Neuronal stem cell (in vitro differentiated cells): ENCODE measurements around the gene LYPD5.
"Not testable (repeated sequence)": the region's sequence is repeated elsewhere in the genome, so short reads cannot be mapped to it uniquely, and the experiment has no call there.

Source experiments
- DNase-seq: peaks from one replicate; pipeline ENCODE4 v3.0.0-alpha.2; 2013; ENCODE audit warnings: low spot score
- H2AFZ ChIP-seq: one replicate; pipeline ENCODE4 v1.6.1; 2013; ENCODE audit warnings: mild to moderate bottlenecking, low read length, inconsistent platforms
- H2AK5ac ChIP-seq: 2 replicates; pipeline ENCODE4 v1.6.1; 2013; ENCODE audit warnings: low read depth, mild to moderate bottlenecking, inconsistent platforms, low read length, moderate library complexity, mixed read lengths
- H2BK120ac ChIP-seq: 2 replicates; pipeline ENCODE4 v1.6.1; 2013; ENCODE audit warnings: low read depth, mild to moderate bottlenecking, inconsistent platforms, low read length, moderate library complexity, mixed read lengths
- H2BK12ac ChIP-seq: one replicate; pipeline ENCODE4 v1.6.1; 2013; ENCODE audit warnings: low read length, inconsistent platforms
- H2BK15ac ChIP-seq: 2 replicates; pipeline ENCODE4 v1.6.1; 2013; ENCODE audit warnings: mild to moderate bottlenecking, low read length, inconsistent platforms, mixed read lengths
- H2BK5ac ChIP-seq: one replicate; pipeline ENCODE4 v1.6.1; 2013; ENCODE audit warnings: inconsistent platforms, mild to moderate bottlenecking, low read length, moderate library complexity
- H3K14ac ChIP-seq: one replicate; pipeline ENCODE4 v1.6.1; 2013; ENCODE audit warnings: low read length, inconsistent platforms
- H3K18ac ChIP-seq: 2 replicates; pipeline ENCODE4 v1.6.1; 2013; ENCODE audit warnings: low read length, inconsistent platforms
- H3K23ac ChIP-seq: 2 replicates; pipeline ENCODE4 v1.6.1; 2013; ENCODE audit warnings: low read depth, mild to moderate bottlenecking, mixed read lengths, low read length, inconsistent platforms; ENCODE audit not compliant: poor library complexity
- H3K27ac ChIP-seq: replicated peaks from 3 replicates; pipeline ENCODE4 v1.5.1; 2013; ENCODE audit warnings: low read length, inconsistent platforms
- H3K27me3 ChIP-seq, 3 experiments: 2 replicates each; pipeline ENCODE4 v1.6.1; 2013; ENCODE audit warnings: low read length in 3 of 3, mild to moderate bottlenecking in 2 of 3, inconsistent platforms in 1 of 3, low read depth in 1 of 3, mixed read lengths in 1 of 3, moderate library complexity in 1 of 3; ENCODE audit not compliant: control insufficient read depth in 3 of 3, insufficient read depth in 3 of 3
- H3K36me3 ChIP-seq, 2 donors: replicated peaks in 1 of 2; 2 replicates each; pipeline ENCODE4 v1.6.1; 2013; ENCODE audit warnings: low read length in 2 of 2; ENCODE audit not compliant: control insufficient read depth in 2 of 2, insufficient read depth in 2 of 2
- H3K4ac ChIP-seq: 2 replicates; pipeline ENCODE4 v1.6.1; 2013; ENCODE audit warnings: inconsistent platforms, mild to moderate bottlenecking, low read length, moderate library complexity
- H3K4me1 ChIP-seq, 2 donors: 1 replicate in 1 of 2; 2 replicates in 1 of 2; pipeline ENCODE4 v1.6.1; 2013; ENCODE audit warnings: low read length in 2 of 2, low read depth in 1 of 2; ENCODE audit not compliant: control insufficient read depth in 2 of 2, insufficient read depth in 1 of 2
- H3K4me2 ChIP-seq: one replicate; pipeline ENCODE4 v1.6.1; 2013; ENCODE audit warnings: mild to moderate bottlenecking, low read length, inconsistent platforms; ENCODE audit not compliant: insufficient read depth, poor library complexity, severe bottlenecking
- H3K4me3 ChIP-seq, 2 donors: 2 replicates each; pipeline ENCODE4 v1.5.1; 2013; ENCODE audit warnings: low read length in 2 of 2, mild to moderate bottlenecking in 2 of 2, inconsistent platforms in 1 of 2, moderate library complexity in 1 of 2
- H3K79me1 ChIP-seq: one replicate; pipeline ENCODE4 v1.6.1; 2013; ENCODE audit warnings: low read depth, mild to moderate bottlenecking, inconsistent platforms, low read length, moderate library complexity
- H3K9ac ChIP-seq: one replicate; pipeline ENCODE4 v1.6.1; 2013; ENCODE audit warnings: mild to moderate bottlenecking, low read depth, low read length, inconsistent platforms; ENCODE audit not compliant: poor library complexity
- H3K9me3 ChIP-seq, 2 donors: replicated peaks in 1 of 2; 2 replicates each; pipeline versions ENCODE3 to v1.6.1; 2013; ENCODE audit warnings: low read length in 2 of 2, mild to moderate bottlenecking in 2 of 2, inconsistent platforms in 1 of 2, low read depth in 1 of 2, mixed read lengths in 1 of 2, moderate library complexity in 1 of 2; ENCODE audit not compliant: control insufficient read depth in 2 of 2, insufficient read depth in 1 of 2
- H4K8ac ChIP-seq: one replicate; pipeline ENCODE4 v1.6.1; 2013; ENCODE audit warnings: low read depth, mild to moderate bottlenecking, inconsistent platforms, low read length, moderate library complexity
- H4K91ac ChIP-seq: one replicate; pipeline ENCODE4 v1.6.1; 2013; ENCODE audit warnings: low read length, low read depth, mild to moderate bottlenecking, inconsistent platforms; ENCODE audit not compliant: poor library complexity
- WGBS, 2 donors: extraction: QIAGEN DNeasy Blood & Tissue Kit; methylation state at CpG; one replicate each; pipeline ENCODE4 v1.1.7; 2013; ENCODE audit warnings: missing lambda C conversion rate in 2 of 2, mixed read lengths in 1 of 2; ENCODE audit not compliant: insufficient read length in 2 of 2, insufficient replicate concordance in 1 of 2; ENCODE audit errors: extremely low coverage in 2 of 2; 5-methylcytosine and 5-hydroxymethylcytosine counted together

Gene LYPD5

DNA sequence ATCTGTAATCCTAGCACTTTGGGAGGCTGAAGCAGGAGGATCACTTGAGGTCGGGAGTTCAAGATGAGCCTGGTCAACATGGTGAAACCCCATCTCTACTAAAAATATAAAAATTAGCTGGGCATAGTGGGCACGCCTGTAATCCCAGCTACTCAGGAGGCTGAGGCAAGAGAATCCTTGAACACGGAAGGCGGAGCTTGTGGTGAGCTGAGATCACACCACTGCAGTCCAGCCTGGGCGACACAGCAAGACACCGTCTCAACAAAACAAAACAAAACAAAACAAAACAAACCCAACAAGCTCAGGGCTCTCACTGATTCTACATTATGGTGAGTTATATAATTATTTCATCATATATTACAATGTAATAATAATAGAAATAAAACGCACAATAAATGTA is 4.2 kb upstream of the LYPD5 start:
- not testable (repeated sequence) for H2AK5ac ChIP-seq, DNase-seq, H3K4ac ChIP-seq, H3K4me1 ChIP-seq, H3K79me1 ChIP-seq, H2AFZ ChIP-seq, H3K23ac ChIP-seq, H2BK12ac ChIP-seq, H3K27ac ChIP-seq, H3K9me3 ChIP-seq, H3K18ac ChIP-seq, H4K91ac ChIP-seq, H2BK15ac ChIP-seq, H3K9ac ChIP-seq, H2BK120ac ChIP-seq, H4K8ac ChIP-seq, H3K14ac ChIP-seq, H3K36me3 ChIP-seq, H2BK5ac ChIP-seq, H3K4me2 ChIP-seq, H3K27me3 ChIP-seq, H3K4me3 ChIP-seq
- no CpG with 5 or more reads among the region's 7 CpGs for WGBS, 2 donors

- H2AFZ ChIP-seq, result peak overlapping the region; percentile 50
- H3K9ac ChIP-seq, result no peak overlapping the region
- H3K18ac ChIP-seq, result no peak overlapping the region
- H3K4me3 ChIP-seq, result no peak overlapping the region
- no peak overlapping the region for H2BK15ac ChIP-seq
- H4K8ac ChIP-seq, result no peak overlapping the region
- no peaks in the 10 kb centered on the region for H3K4me1 ChIP-seq
- no peak overlapping the region for H4K91ac ChIP-seq
- WGBS, 2 donors, result no CpG with 5 or more reads among the region's 2 CpGs
- peaks cover 0 to 16% (median 6%) of the 10 kb centered on the region in 3 experiments for H3K27me3 ChIP-seq
- H2BK5ac ChIP-seq, result no peak overlapping the region
- no peak overlapping the region for H2BK120ac ChIP-seq
- no peak for DNase-seq
- no peak overlapping the region for H3K4me2 ChIP-seq
- H3K36me3 ChIP-seq, result no peaks in the 10 kb centered on the region
- H3K14ac ChIP-seq, result no peak overlapping the region
- no peak overlapping the region for H3K23ac ChIP-seq
- no peak overlapping the region for H3K27ac ChIP-seq
- no peaks in the 10 kb centered on the region for H3K9me3 ChIP-seq
- no peak overlapping the region for H3K4ac ChIP-seq
- H2AK5ac ChIP-seq, result no peak overlapping the region
- H3K79me1 ChIP-seq, result no peaks in the 10 kb centered on the region
- H2BK12ac ChIP-seq, result no peak overlapping the region
Observed at GRCh38 chr19:43804432-43804831, 2.2 kb upstream of the LYPD5 start.

- WGBS, 2 donors, result no CpG with 5 or more reads among the region's 6 CpGs
- no peaks in the 10 kb centered on the region for H3K79me1 ChIP-seq
- no peak overlapping the region for H2BK5ac ChIP-seq
- H3K27ac ChIP-seq, result no peak overlapping the region
- H3K9me3 ChIP-seq, result peaks cover 0 to 9% of the 10 kb centered on the region in 2 donors
- no peak overlapping the region for H3K23ac ChIP-seq
- no peak overlapping the region for H3K18ac ChIP-seq
- H2AFZ ChIP-seq, result no peak overlapping the region
- H2AK5ac ChIP-seq, result no peak overlapping the region
- peaks cover 5% of the 10 kb centered on the region in 2 donors for H3K4me1 ChIP-seq
- no peak overlapping the region for H3K4ac ChIP-seq
- no peak overlapping the region for H2BK120ac ChIP-seq
- H3K4me2 ChIP-seq, result no peak overlapping the region
- H3K36me3 ChIP-seq, result no peaks in the 10 kb centered on the region
- H3K14ac ChIP-seq, result no peak overlapping the region
- no peak overlapping the region for H2BK12ac ChIP-seq
- H4K91ac ChIP-seq, result no peak overlapping the region
- no peak overlapping the region for H2BK15ac ChIP-seq
- no peak overlapping the region for H3K9ac ChIP-seq
- peaks cover 2 to 56% (median 33%) of the 10 kb centered on the region in 3 experiments for H3K27me3 ChIP-seq
- no peak overlapping the region for H3K4me3 ChIP-seq
- no peak for DNase-seq
- H4K8ac ChIP-seq, result no peak overlapping the region
Observed at GRCh38 chr19:43799502-43800142, 2.6 kb downstream of the LYPD5 start.

DNA sequence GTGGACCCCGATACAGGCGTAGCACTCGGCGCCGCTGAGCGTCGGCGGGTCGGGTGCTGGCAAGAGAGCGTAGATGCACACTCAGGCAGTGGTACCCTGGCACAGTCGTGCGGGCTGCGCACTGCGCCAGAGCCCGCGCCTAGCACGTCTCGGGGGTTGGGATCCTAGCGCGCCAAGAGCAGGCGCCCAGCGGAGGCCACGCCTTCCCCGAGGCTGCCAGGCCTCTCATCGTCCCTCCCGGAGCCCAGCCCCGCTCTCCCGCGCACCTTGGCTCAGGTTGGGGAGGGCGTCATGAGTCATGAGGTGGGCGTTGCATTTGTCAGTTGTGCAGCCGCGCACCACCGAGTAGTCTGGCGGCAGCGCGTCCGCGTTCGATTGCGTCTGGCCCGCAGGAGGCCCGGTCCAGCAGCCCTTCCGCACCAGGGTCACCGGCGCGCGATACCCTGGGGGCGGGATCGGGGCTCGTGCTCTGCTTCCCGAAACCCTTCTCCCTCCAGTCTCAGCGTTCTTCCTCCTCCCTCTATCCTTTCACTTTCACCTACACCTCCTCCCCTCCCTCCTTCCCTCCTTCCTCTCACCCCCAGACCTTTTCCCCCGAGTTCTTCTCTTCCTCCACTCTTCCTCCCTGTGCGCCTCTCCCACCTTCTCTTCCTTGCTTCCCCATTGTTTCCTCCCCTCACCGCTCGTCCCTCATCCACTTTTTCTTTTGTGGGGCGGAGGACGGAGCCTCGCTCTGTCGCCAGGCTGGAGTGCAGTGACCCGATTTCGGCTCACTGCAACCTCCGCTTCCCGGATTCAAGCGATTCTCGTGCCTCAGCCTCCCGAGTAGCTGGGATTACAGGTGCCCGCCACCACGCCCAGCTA is 3.5 kb downstream of the LYPD5 start:
- Histone ChIP-seq H3K4me3 (peak overlapping the region; percentile 36 to 72), H3K27me3 (peaks cover 2 to 58% (median 33%) of the 10 kb centered on the region in 3 experiments), H3K4me2 (peak overlapping the region; percentile 66)

More for the DNA sequence above, 3.5 kb downstream of the LYPD5 start:
- Histone ChIP-seq H4K8ac (no peak overlapping the region), H3K27ac (no peak overlapping the region), H2BK5ac (no peak overlapping the region), H4K91ac (no peak overlapping the region), H2AFZ (peak overlapping the region; percentile 89), H3K9ac (peak overlapping the region; percentile 60), H3K9me3 (peaks cover 0 to 9% of the 10 kb centered on the region in 2 donors), H2BK120ac (no peak overlapping the region), H3K79me1 (no peaks in the 10 kb centered on the region), H3K36me3 (no peaks in the 10 kb centered on the region), H3K23ac (peak overlapping the region; percentile 68), H3K4ac (no peak overlapping the region), H3K4me1 (peaks cover 5% of the 10 kb centered on the region in 2 donors), H3K14ac (peak overlapping the region; percentile 49), H2BK12ac (no peak overlapping the region), H3K18ac (peak overlapping the region; percentile 15), H2BK15ac (peak overlapping the region; percentile 25), H2AK5ac (no peak overlapping the region)
- WGBS, 2 donors, result no CpG with 5 or more reads among the region's 70 CpGs
- DNase-seq, result no peak
